ENCODE results near the gene MBNL1. TPM values are rescaled to one million over a fixed set of nuclear protein-coding genes. Genes with fewer than 3 reads are reported as not detected.
A peak's percentile ranks its signal among the peaks of the same experiment; 100 is the strongest.

MBNL1 gene
- 100 to 1,000 TPM in 4 of 5 donors, 10 to 100 TPM in 1; 95.0 to 379 (median 325) TPM for total RNA-seq
- 10 to 100 TPM; 25.7 to 39.3 (median 29.2) TPM for polyA plus RNA-seq
- long read RNA-seq, donor 1, partial matches to known transcripts: 0 of 1 reads
- long read RNA-seq, donor 1, other reads (novel, unspliced or antisense): 0 of 1 reads
- long read RNA-seq, donor 2, full-length matches to known transcripts: 3 of 3 reads
- long read RNA-seq, donor 2, partial matches to known transcripts: 0 of 3 reads
- long read RNA-seq, donor 2, other reads (novel, unspliced or antisense): 0 of 3 reads
- long read RNA-seq, donor 3: 0 reads
- long read RNA-seq, donor 4: 0 reads
- long read RNA-seq, donor 5, full-length matches to known transcripts: 3 of 18 reads
- long read RNA-seq, donor 5, partial matches to known transcripts: 15 of 18 reads
- long read RNA-seq, donor 5, other reads (novel, unspliced or antisense): 0 of 18 reads
- long read RNA-seq, donor 6: 0 reads
- long read RNA-seq, donor 7, full-length matches to known transcripts: 2 of 21 reads
- long read RNA-seq, donor 7, partial matches to known transcripts: 19 of 21 reads
- long read RNA-seq, donor 7, other reads (novel, unspliced or antisense): 0 of 21 reads
- long read RNA-seq, donor 8, full-length matches to known transcripts: 3 of 25 reads
- long read RNA-seq, donor 8, partial matches to known transcripts: 22 of 25 reads
- long read RNA-seq, donor 8, other reads (novel, unspliced or antisense): 0 of 25 reads
- long read RNA-seq, donor 9, full-length matches to known transcripts: 3 of 3 reads
- long read RNA-seq, donor 9, partial matches to known transcripts: 0 of 3 reads
- long read RNA-seq, donor 9, other reads (novel, unspliced or antisense): 0 of 3 reads
- long read RNA-seq, donor 10, full-length matches to known transcripts: 2 of 7 reads
- long read RNA-seq, donor 10, partial matches to known transcripts: 5 of 7 reads
- long read RNA-seq, donor 10, other reads (novel, unspliced or antisense): 0 of 7 reads

- TF ChIP-seq EP300 (IDR thresholded peaks at IDR 0.05) (no peak), POLR2AphosphoS5 (IDR thresholded peaks at IDR 0.05) (peak; percentile 39 to 88 (median 88)), POLR2A (IDR thresholded peaks at IDR 0.05) (peak in 1 of 4 donors; percentile 54), CTCF (IDR thresholded peaks at IDR 0.05) (no peak)
Measured at GRCh38 chr3:152268555-152269055, at the start of gene MBNL1. Gene MBNL1 (plus strand): TSS chr3:152268929. CDS start chr3:152300194, 31,265 bp downstream.

GRCh38 chr3:152219216-152219615 is 49.5 kb upstream of the MBNL1 start:
- Histone ChIP-seq H3K27me3 (no peaks in the 10 kb centered on the region), H3K27ac (peak overlapping the region in 3 of 5 donors; percentile 3 to 63 (median 27)), H3K4me1 (peaks cover 0 to 26% (median 11%) of the 10 kb centered on the region in 4 donors), H3K4me3 (no peak overlapping the region), H3K9me3 (no peaks in the 10 kb centered on the region), H3K36me3 (no peaks in the 10 kb centered on the region)
- TF ChIP-seq CTCF (IDR thresholded peaks at IDR 0.05): no peak
- TF ChIP-seq EP300 (IDR thresholded peaks at IDR 0.05): no peak
- no peak for TF ChIP-seq POLR2A (IDR thresholded peaks at IDR 0.05)
- TF ChIP-seq POLR2AphosphoS5 (IDR thresholded peaks at IDR 0.05): no peak
- intact Hi-C loops (cut with DNase I; ENCODE audit: low total_unique reads): no loop called here
- WGBS, 5 donors: 51 to 76% (median 75%) methylated on average over 3 of the region's 3 CpGs
- no peak for DNase-seq

More at GRCh38 chr3:152268555-152269055, at the start of gene MBNL1:
- H3K9me3 ChIP-seq: no peaks in the 10 kb centered on the region
- H3K36me3 ChIP-seq: no peaks in the 10 kb centered on the region
- 0 to 1% (median 0%) methylated on average over 12 to 50 of the region's 50 CpGs for WGBS, 5 donors
- H3K27ac ChIP-seq: peak within 1 kb of the TSS; percentile 96 to 99 (median 98)
- no peaks in the 10 kb centered on the region for H3K27me3 ChIP-seq
- peak; percentile 84 to 95 for DNase-seq
- intact Hi-C loops (cut with DNase I; ENCODE audit: low total_unique reads): no loop called here
- peaks cover 19 to 71% (median 49%) of the 10 kb centered on the region in 4 donors for H3K4me1 ChIP-seq
- H3K4me3 ChIP-seq: peak within 1 kb of the TSS; percentile 67 to 79 (median 74)

- no peaks in the 10 kb centered on the region for H3K9me3 ChIP-seq
- 74 to 94% (median 89%) methylated on average over 2 of the region's 2 CpGs for WGBS, 5 donors
Measured at GRCh38 chr3:152219769-152220255, 48.9 kb upstream of the MBNL1 start.

More at GRCh38 chr3:152219769-152220255, 48.9 kb upstream of the MBNL1 start:
- H3K27ac ChIP-seq: peak overlapping the region in 3 of 5 donors; percentile 3 to 63 (median 27)
- intact Hi-C loops (cut with DNase I; ENCODE audit: low total_unique reads): no loop called here
- H3K36me3 ChIP-seq: no peaks in the 10 kb centered on the region
- H3K4me1 ChIP-seq: peaks cover 0 to 29% (median 14%) of the 10 kb centered on the region in 4 donors
- no peak overlapping the region for H3K4me3 ChIP-seq
- no peak for DNase-seq
- H3K27me3 ChIP-seq: no peaks in the 10 kb centered on the region
- no peak for TF ChIP-seq CTCF (IDR thresholded peaks at IDR 0.05)
- no peak for TF ChIP-seq EP300 (IDR thresholded peaks at IDR 0.05)
- TF ChIP-seq POLR2AphosphoS5 (IDR thresholded peaks at IDR 0.05): no peak
- TF ChIP-seq POLR2A (IDR thresholded peaks at IDR 0.05): no peak
